Adipose tissue (tissue), 3 donors: ENCODE results near the gene TMIGD3. TPM values are rescaled to one million over a fixed set of nuclear protein-coding genes. Genes with fewer than 3 reads are reported as not detected.

Source experiments
- H3K27ac ChIP-seq: one replicate; pipeline ENCODE4 v1.5.1; 2013; ENCODE audit warnings: low read depth, low read length
- WGBS, 3 donors: extraction: QIAGEN DNeasy Blood & Tissue Kit; methylation state at CpG; one replicate each; pipeline ENCODE4 v1.1.7; 2013; 5-methylcytosine and 5-hydroxymethylcytosine counted together
- polyA plus RNA-seq, 3 donors: library from polyadenylated mRNA; stranded (reverse); fragments of 200-250 nt; gene quantifications; one replicate each; pipeline ENCODE4 v1.2.3, GENCODE V29; 2013
- donor health status: healthy with polysubstance abuse.
- donor health status: Bipolar disorder and iron deficiency.
- donor health status: healthy.

The TMIGD3 gene
- polyA plus RNA-seq, 3 donors: 0.49 to 11.2 (median 2.8) TPM

- 73 to 96% (median 92%) methylated on average over 5 of the region's 5 CpGs for WGBS, 3 donors
- H3K27ac ChIP-seq: no peak overlapping the region
Observed at GRCh38 chr1:111512132-111512889, 8.9 kb upstream of the TMIGD3 start.

GRCh38 chr1:111511370-111511769 lies 7.9 kb upstream of the TMIGD3 start:
- 77 to 78% (median 77%) methylated on average over 3 of the region's 3 CpGs for WGBS, 3 donors
- H3K27ac ChIP-seq: no peak overlapping the region

GRCh38 chr1:111509997-111510375 lies 6.6 kb upstream of the TMIGD3 start:
- 34 to 62% (median 41%) methylated on average over 3 of the region's 3 CpGs for WGBS, 3 donors
- no peak overlapping the region for H3K27ac ChIP-seq

GRCh38 chr1:111507411-111508201 lies 4.2 kb upstream of the TMIGD3 start:
- peak overlapping the region; percentile 58 for H3K27ac ChIP-seq
- 7 to 22% (median 9%) methylated on average over 15 of the region's 15 CpGs for WGBS, 3 donors

- 40 to 69% (median 50%) methylated on average over 2 of the region's 2 CpGs for WGBS, 3 donors
- no peak overlapping the region for H3K27ac ChIP-seq
Observed at GRCh38 chr1:111506561-111506960, 3.1 kb upstream of the TMIGD3 start.

- WGBS, 3 donors: 74 to 85% (median 82%) methylated on average over 6 of the region's 6 CpGs
- no peak overlapping the region for H3K27ac ChIP-seq
Observed at GRCh38 chr1:111505641-111506119, 2.2 kb upstream of the TMIGD3 start.

GRCh38 chr1:111504097-111504496 lies 664 bp upstream of the TMIGD3 start:
- no peak overlapping the region for H3K27ac ChIP-seq
- WGBS, 3 donors: 57 to 74% (median 64%) methylated on average over 6 of the region's 6 CpGs

GRCh38 chr1:111501645-111502044 lies 1.8 kb downstream of the TMIGD3 start:
- WGBS, 3 donors: 68 to 79% (median 69%) methylated on average over 7 of the region's 7 CpGs
- no peak overlapping the region for H3K27ac ChIP-seq

GRCh38 chr1:111499026-111499785 lies 4.2 kb downstream of the TMIGD3 start:
- no peak overlapping the region for H3K27ac ChIP-seq
- WGBS, 3 donors: 89 to 95% (median 90%) methylated on average over 5 of the region's 5 CpGs

GRCh38 chr1:111497592-111497991 lies 5.8 kb downstream of the TMIGD3 start:
- 61 to 75% (median 63%) methylated on average over 5 of the region's 5 CpGs for WGBS, 3 donors
- H3K27ac ChIP-seq: no peak overlapping the region

- 85 to 90% (median 90%) methylated on average over 4 of the region's 4 CpGs for WGBS, 3 donors
- no peak overlapping the region for H3K27ac ChIP-seq
Observed at GRCh38 chr1:111496398-111496797, 7.0 kb downstream of the TMIGD3 start.

GRCh38 chr1:111491070-111491469 lies 12.4 kb downstream of the TMIGD3 start:
- no peak overlapping the region for H3K27ac ChIP-seq
- 81 to 87% (median 81%) methylated on average over 7 of the region's 7 CpGs for WGBS, 3 donors

GRCh38 chr1:111490220-111490619 lies 13.2 kb downstream of the TMIGD3 start:
- no peak overlapping the region for H3K27ac ChIP-seq
- 83 to 88% (median 84%) methylated on average over 4 of the region's 4 CpGs for WGBS, 3 donors

- WGBS, 3 donors: 57 to 82% (median 60%) methylated on average over 4 of the region's 4 CpGs
- no peak overlapping the region for H3K27ac ChIP-seq
Observed at GRCh38 chr1:111489604-111490003, 13.8 kb downstream of the TMIGD3 start.

GRCh38 chr1:111488669-111489068 lies 14.8 kb downstream of the TMIGD3 start:
- no peak overlapping the region for H3K27ac ChIP-seq
- 84 to 96% (median 95%) methylated on average over 9 of the region's 9 CpGs for WGBS, 3 donors

- no peak overlapping the region for H3K27ac ChIP-seq
- 81 to 90% (median 83%) methylated on average over 6 of the region's 6 CpGs for WGBS, 3 donors
Observed at GRCh38 chr1:111487133-111487532, 16.3 kb downstream of the TMIGD3 start.

GRCh38 chr1:111486431-111486830 lies 17.0 kb downstream of the TMIGD3 start:
- 94 to 97% (median 95%) methylated on average over 7 of the region's 7 CpGs for WGBS, 3 donors
- H3K27ac ChIP-seq: no peak overlapping the region

- H3K27ac ChIP-seq: no peak overlapping the region
Observed at GRCh38 chr1:111484391-111485026, 18.9 kb downstream of the TMIGD3 start.
